HG02763 (cell line): ENCODE results near the gene POR.

Experiments used
- ATAC-seq: cut with Tn5 transposase; IDR thresholded peaks from one replicate; pipeline ENCODE4 v1.9.1; 2021; ENCODE audit warnings: mild to moderate bottlenecking, moderate library complexity; ENCODE audit not compliant: unreplicated experiment

POR gene

GRCh38 chr7:75950111-75950681 is 35.2 kb downstream of the POR start:
- no peak for ATAC-seq

- no peak for ATAC-seq
Measured at GRCh38 chr7:75951506-75951905, 36.6 kb downstream of the POR start.

GRCh38 chr7:75953431-75953830 is 38.5 kb downstream of the POR start:
- no peak for ATAC-seq

GRCh38 chr7:75953931-75954330 is 39.0 kb downstream of the POR start:
- no peak for ATAC-seq

- ATAC-seq, result no peak
Measured at GRCh38 chr7:75955331-75955955, 40.5 kb downstream of the POR start.

GRCh38 chr7:75957021-75957736 is 42.2 kb downstream of the POR start:
- no peak for ATAC-seq

- no peak for ATAC-seq
Measured at GRCh38 chr7:75958802-75959543, 44.0 kb downstream of the POR start.

- ATAC-seq, result no peak
Measured at GRCh38 chr7:75960372-75960771, 45.4 kb downstream of the POR start.

- no peak for ATAC-seq
Measured at GRCh38 chr7:75961218-75961617, 46.3 kb downstream of the POR start.

GRCh38 chr7:75962607-75963380 is 47.8 kb downstream of the POR start:
- ATAC-seq, result no peak

- ATAC-seq, result no peak
Measured at GRCh38 chr7:75963381-75963995, 48.5 kb downstream of the POR start.

- ATAC-seq, result no peak
Measured at GRCh38 chr7:75965617-75966016, 50.7 kb downstream of the POR start.

GRCh38 chr7:75966190-75966961 is 51.4 kb downstream of the POR start:
- ATAC-seq, result no peak

- ATAC-seq, result no peak
Measured at GRCh38 chr7:75967055-75967454, 52.1 kb downstream of the POR start.

- ATAC-seq, result no peak
Measured at GRCh38 chr7:75967487-75967997, 52.6 kb downstream of the POR start.

GRCh38 chr7:75968012-75968411 is 53.1 kb downstream of the POR start:
- ATAC-seq, result no peak

GRCh38 chr7:75968561-75969001 is 53.6 kb downstream of the POR start:
- ATAC-seq, result no peak

GRCh38 chr7:75969182-75969581 is 54.2 kb downstream of the POR start:
- ATAC-seq, result no peak

GRCh38 chr7:75969704-75970498 is 54.9 kb downstream of the POR start:
- no peak for ATAC-seq
